Measurements from ENCODE around the gene UBALD2. TPM values are rescaled to one million over a fixed set of nuclear protein-coding genes. Genes with fewer than 3 reads are reported as not detected.
"Not testable (repeated sequence)": the region's sequence is repeated elsewhere in the genome, so short reads cannot be mapped to it uniquely, and the experiment has no call there.

Gene UBALD2
- total and polyA plus RNA-seq, 2 donors (not counting 1 experiment from before 2014, with no cell fraction given): 4.1 to 7.3 TPM

GRCh38 chr17:76241691-76242255, 23.4 kb upstream of the UBALD2 start:
- Histone ChIP-seq H3K4me3 (replicated peaks in 1 of 4; ENCODE audit: control extremely low read depth in 1 of 4, insufficient read depth in 1 of 4, low read depth in 3 of 4, low read length in 4 of 4) (peak overlapping the region in 1 of 4 experiments; percentile 73), H3K4me1 (ENCODE audit: control insufficient read depth, extremely low read depth, insufficient read depth, low read length) (no peaks in the 10 kb centered on the region), H3K4me2 (ENCODE audit: extremely low read depth, insufficient read depth, low read length) (peak overlapping the region; percentile 100)

DNA sequence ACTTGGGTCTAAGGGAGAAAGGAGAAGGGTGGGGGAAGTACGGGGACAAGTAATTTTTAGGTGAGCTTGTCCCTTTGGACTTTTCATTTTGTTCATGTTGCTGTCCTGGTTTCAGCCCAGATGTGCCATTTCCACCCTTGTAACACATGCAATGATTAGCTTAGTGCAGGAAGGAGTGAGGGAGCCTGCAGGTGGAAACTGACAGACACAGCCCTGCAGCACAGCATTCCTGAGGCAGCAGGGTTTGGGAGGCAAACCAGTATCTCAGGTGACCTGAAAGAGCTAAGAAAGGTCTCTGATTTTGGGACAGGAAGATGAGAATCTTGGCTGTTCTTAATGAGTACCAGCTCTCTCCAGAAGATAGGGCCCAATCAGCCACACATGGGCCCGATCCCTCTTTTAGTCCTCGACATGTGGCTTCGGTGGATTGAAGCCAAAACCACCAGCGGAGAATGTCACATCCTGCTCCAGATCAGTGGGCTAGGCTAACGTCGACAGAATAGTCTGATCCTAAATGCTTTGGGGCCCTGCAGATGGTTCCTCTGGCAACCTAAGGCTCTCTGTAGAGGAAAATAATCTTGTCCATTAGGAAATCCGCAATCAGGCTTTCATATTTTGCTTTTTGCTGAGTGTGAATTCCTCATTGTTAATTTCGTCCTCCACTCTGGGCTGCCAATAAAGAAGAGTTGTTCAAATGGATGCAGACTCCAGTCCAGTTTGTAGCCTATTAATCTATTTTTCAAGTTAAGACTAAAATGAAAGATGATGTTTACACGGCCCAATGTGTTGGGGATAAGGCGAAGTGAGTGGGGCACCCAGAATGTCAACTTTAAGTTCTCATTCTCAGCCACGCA, 21.1 kb upstream of the UBALD2 start:
- H3K4me3 ChIP-seq (replicated peaks in 1 of 4; ENCODE audit: control extremely low read depth in 1 of 4, insufficient read depth in 1 of 4, low read depth in 3 of 4, low read length in 4 of 4): no peak overlapping the region
- H3K4me1 ChIP-seq (ENCODE audit: control insufficient read depth, extremely low read depth, insufficient read depth, low read length): no peaks in the 10 kb centered on the region
- H4K20me1 ChIP-seq (ENCODE audit: control insufficient read depth, extremely low read depth, insufficient read depth, low read length): no peaks in the 10 kb centered on the region
- H3K27ac ChIP-seq (ENCODE audit: insufficient read depth, low read length): no peak overlapping the region
- TF ChIP-seq CTCF (conservative IDR thresholded peaks at IDR 0.05 in 1 of 2, IDR thresholded peaks at IDR 0.05 in 1 of 2; ENCODE audit: low read depth in 1 of 2, low read length in 2 of 2) (no peak), EZH2 (IDR thresholded peaks at IDR 0.05; ENCODE audit: low read length, missing control alignments) (no peak)
- peaks cover 13% of the 10 kb centered on the region for H3K27me3 ChIP-seq (ENCODE audit: control insufficient read depth, insufficient read depth, low read length)
- no peak overlapping the region for H2AFZ ChIP-seq (ENCODE audit: low read length)
- no peaks in the 10 kb centered on the region for H3K36me3 ChIP-seq (ENCODE audit: control insufficient read depth, insufficient read depth, low read length)
- H3K79me2 ChIP-seq (ENCODE audit: control insufficient read depth, insufficient read depth, low read length): no peaks in the 10 kb centered on the region
- no peak overlapping the region for H3K9ac ChIP-seq (ENCODE audit: insufficient read depth, low read length)
- no peak overlapping the region for H3K4me2 ChIP-seq (ENCODE audit: extremely low read depth, insufficient read depth, low read length)
- H3K9me3 ChIP-seq (ENCODE audit: control insufficient read depth, insufficient read depth, low read depth, low read length): no peaks in the 10 kb centered on the region
- no peak for DNase-seq (ENCODE audit: low read depth in 2 of 2)

More at GRCh38 chr17:76241691-76242255, 23.4 kb upstream of the UBALD2 start:
- Histone ChIP-seq H3K79me2 (ENCODE audit: control insufficient read depth, insufficient read depth, low read length) (no peaks in the 10 kb centered on the region), H3K9me3 (ENCODE audit: control insufficient read depth, insufficient read depth, low read depth, low read length) (no peaks in the 10 kb centered on the region), H3K36me3 (ENCODE audit: control insufficient read depth, insufficient read depth, low read length) (no peaks in the 10 kb centered on the region), H3K27me3 (ENCODE audit: control insufficient read depth, insufficient read depth, low read length) (peaks cover 13% of the 10 kb centered on the region), H4K20me1 (ENCODE audit: control insufficient read depth, extremely low read depth, insufficient read depth, low read length) (no peaks in the 10 kb centered on the region), H2AFZ (ENCODE audit: low read length) (no peak overlapping the region), H3K27ac (ENCODE audit: insufficient read depth, low read length) (no peak overlapping the region), H3K9ac (ENCODE audit: insufficient read depth, low read length) (no peak overlapping the region)
- TF ChIP-seq EZH2 (IDR thresholded peaks at IDR 0.05; ENCODE audit: low read length, missing control alignments) (no peak), CTCF (conservative IDR thresholded peaks at IDR 0.05 in 1 of 2, IDR thresholded peaks at IDR 0.05 in 1 of 2; ENCODE audit: low read depth in 1 of 2, low read length in 2 of 2) (no peak)
- DNase-seq (ENCODE audit: low read depth in 2 of 2): no peak

DNA sequence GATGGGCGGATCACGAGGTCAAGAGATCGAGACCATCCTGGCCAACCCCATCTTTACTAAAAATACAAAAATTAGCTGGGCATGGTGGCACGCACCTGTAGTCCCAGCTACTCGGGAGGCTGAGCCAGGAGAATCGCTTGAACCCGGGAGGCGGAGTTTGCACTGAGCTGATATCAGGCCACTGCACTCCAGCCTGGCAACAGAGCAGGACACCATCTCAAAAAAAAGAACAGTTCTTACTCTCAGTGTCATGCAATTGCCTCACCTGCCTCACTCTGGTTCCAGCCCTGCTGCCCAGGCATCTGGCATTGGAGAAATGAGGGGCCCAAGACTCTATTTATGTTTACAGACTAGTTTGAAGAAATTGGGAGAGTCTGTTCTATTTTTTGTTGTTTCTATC, 20.4 kb upstream of the UBALD2 start:
- not testable (repeated sequence) for H3K9me3 ChIP-seq (ENCODE audit: control insufficient read depth, insufficient read depth, low read depth, low read length); H3K4me1 ChIP-seq (ENCODE audit: control insufficient read depth, extremely low read depth, insufficient read depth, low read length); H3K9ac ChIP-seq (ENCODE audit: insufficient read depth, low read length); DNase-seq (ENCODE audit: low read depth in 2 of 2); H3K27ac ChIP-seq (ENCODE audit: insufficient read depth, low read length); H3K4me2 ChIP-seq (ENCODE audit: extremely low read depth, insufficient read depth, low read length); H2AFZ ChIP-seq (ENCODE audit: low read length); H4K20me1 ChIP-seq (ENCODE audit: control insufficient read depth, extremely low read depth, insufficient read depth, low read length); H3K4me3 ChIP-seq (replicated peaks in 1 of 4; ENCODE audit: control extremely low read depth in 1 of 4, insufficient read depth in 1 of 4, low read depth in 3 of 4, low read length in 4 of 4); H3K79me2 ChIP-seq (ENCODE audit: control insufficient read depth, insufficient read depth, low read length); H3K36me3 ChIP-seq (ENCODE audit: control insufficient read depth, insufficient read depth, low read length)
- H3K27me3 ChIP-seq (ENCODE audit: control insufficient read depth, insufficient read depth, low read length): peaks cover 12% of the 10 kb centered on the region
